ENCODE results near the gene PIP4K2A. TPM values are rescaled to one million over a fixed set of nuclear protein-coding genes. Genes with fewer than 3 reads are reported as not detected.

PIP4K2A gene
- total and polyA plus RNA-seq, 2 of the 13 experiments (the other 11 are each of a cell fraction or from before 2014, with no cell fraction given): 9.1 to 22.6 TPM

- H2AFZ ChIP-seq (ENCODE audit: low read length): no peak overlapping the region
- H3K9me3 ChIP-seq (ENCODE audit: low read length): no peaks in the 10 kb centered on the region
- in situ Hi-C loops (cut with HindIII; ENCODE audit: extremely low pct_ligation_motif_present, low pct_unique_long_range_greater_than_20kb) (no loop called here), intact Hi-C loops (cut with micrococcal nuclease; ENCODE audit: unreplicated experiment) (no loop called here)
- CTCF ChIA-PET (ENCODE audit: low intra/inter-chr PET ratio, low total read pairs): no interaction called here
- H3K79me2 ChIP-seq (ENCODE audit: insufficient read depth, low read length): peaks cover 5% of the 10 kb centered on the region
- no TSS peak for BruUV-seq (replicated peaks)
- no peak overlapping the region for H3K9ac ChIP-seq (ENCODE audit: insufficient read depth, low read depth, low read length)
- no peak for FAIRE-seq
- H3K4me1 ChIP-seq (ENCODE audit: insufficient read depth, low read length): no peaks in the 10 kb centered on the region
- H3K4me2 ChIP-seq (ENCODE audit: low read depth, low read length): no peak overlapping the region
- H3K4me3 ChIP-seq (replicated peaks in 1 of 3; ENCODE audit: insufficient read depth in 1 of 3, low read depth in 2 of 3, low read length in 3 of 3): no peak overlapping the region
- no peaks in the 10 kb centered on the region for H3K36me3 ChIP-seq (replicated peaks in 1 of 2; ENCODE audit: control insufficient read depth in 1 of 2, insufficient read depth in 2 of 2, low read length in 2 of 2)
- DNase-seq (ENCODE audit: low spot score): no peak
- POLR2A ChIA-PET: no interaction called here
- no peak overlapping the region for H3K27ac ChIP-seq (ENCODE audit: extremely low read length, insufficient read depth, low read length)
- H3K27me3 ChIP-seq (ENCODE audit: control insufficient read depth in 1 of 2, insufficient read depth in 2 of 2, low read length in 2 of 2): no peaks in the 10 kb centered on the region
- no peaks in the 10 kb centered on the region for H4K20me1 ChIP-seq (ENCODE audit: insufficient read depth, low read length)
- WGBS (ENCODE audit: low lambda C conversion rate): 96% methylated on average over 5 of the region's 5 CpGs
- no peak for ATAC-seq
- TF ChIP-seq FOSL2 (CRISPR knock-in tag; IDR thresholded peaks at IDR 0.05) (no peak), ZBTB7A (CRISPR knock-in tag; IDR thresholded peaks at IDR 0.05) (no peak), ZNF430 (CRISPR knock-in tag; IDR thresholded peaks at IDR 0.05) (no peak), ASH2L (IDR thresholded peaks at IDR 0.05; ENCODE audit: insufficient read length, low read depth, low read length) (no peak), GZF1 (CRISPR knock-in tag; IDR thresholded peaks at IDR 0.05) (no peak), SOX5 (CRISPR knock-in tag; IDR thresholded peaks at IDR 0.05; ENCODE audit: borderline replicate concordance) (no peak), AFF4 (CRISPR knock-in tag; IDR thresholded peaks at IDR 0.05) (no peak), PRDM4 (CRISPR knock-in tag; IDR thresholded peaks at IDR 0.05; ENCODE audit: borderline replicate concordance) (no peak), TBX2 (CRISPR knock-in tag; IDR thresholded peaks at IDR 0.05; ENCODE audit: borderline replicate concordance) (no peak), ZBTB20 (CRISPR knock-in tag; IDR thresholded peaks at IDR 0.05; ENCODE audit: borderline replicate concordance, low read depth) (no peak), SNAPC4 (CRISPR knock-in tag; IDR thresholded peaks at IDR 0.05) (no peak), MAF1 (CRISPR knock-in tag; IDR thresholded peaks at IDR 0.05; ENCODE audit: borderline replicate concordance) (no peak), NFYC (CRISPR knock-in tag; IDR thresholded peaks at IDR 0.05) (no peak)
Observed at GRCh38 chr10:22641743-22642142, 72.6 kb downstream of the PIP4K2A start.
